HEK293T (cell line): ENCODE measurements around the gene PRKG1.

Experiments
- NFRKB ChIP-seq: fragments of 450-650 bp; IDR thresholded peaks from 2 replicates; pipeline ENCODE4 v1.6.1; 2016; ENCODE audit warnings: mild to moderate bottlenecking, moderate library complexity
- SP1 ChIP-seq: fragments of 450-650 bp; IDR thresholded peaks from 2 replicates; pipeline ENCODE4 v1.6.1; 2017

- TF ChIP-seq NFRKB = no peak
- TF ChIP-seq SP1 = no peak
Observed at GRCh38 chr10:52110576-52110975, 1036.3 kb downstream of the PRKG1 start.
